Endothelial cell of umbilical vein (primary cell): Measurements from ENCODE around the gene FAM222B. TPM values are rescaled to one million over a fixed set of nuclear protein-coding genes. Genes with fewer than 3 reads are reported as not detected.

ENCODE experiments used
- BruUV-seq: library from RNA; stranded (reverse); fragments of 400-500 nt; replicated peaks from 2 replicates; lab custom pipeline; 2021; lab: Mats Ljungman, UMichigan
- CTCF ChIA-PET: fragments of 300-600, 350-600 bp; sonication (Branson Sonifier 250); formaldehyde crosslinking; loops from one replicate; lab custom pipeline; 2021; ENCODE audit warnings: antibody characterized with exemption, inconsistent platforms; lab: Charles Lee
- POLR2A ChIA-PET: fragments of 300-600, 350-600 bp; sonication (Branson Sonifier 250); formaldehyde crosslinking; loops from one replicate; lab custom pipeline; 2021; ENCODE audit warnings: antibody characterized with exemption, inconsistent platforms; lab: Charles Lee
- DNase-seq: peaks from one replicate; pipeline ENCODE4 v3.0.0-alpha.2; 2011; ENCODE audit warnings: low read depth, low spot score
- FAIRE-seq: peaks from 2 replicates; lab custom pipeline; 2011; peaks lifted over from hg19 to GRCh38; lab: Jason Lieb, UNC
- H2AFZ ChIP-seq: 2 replicates; pipeline ENCODE4 v1.6.0; 2012; ENCODE audit warnings: low read depth, low read length, control low read depth, inconsistent platforms
- H3K27ac ChIP-seq: 2 replicates; pipeline ENCODE4 v1.5.1; 2011; ENCODE audit warnings: low read depth, mild to moderate bottlenecking, control low read depth, low read length, moderate library complexity; ENCODE audit not compliant: insufficient read depth
- H3K27me3 ChIP-seq, 2 experiments: 2 replicates each; pipeline versions ENCODE4 v1.6.0 to v1.6.1; 2011; ENCODE audit warnings: low read length in 2 of 2, mixed read lengths in 1 of 2; ENCODE audit not compliant: control insufficient read depth in 2 of 2, insufficient read depth in 2 of 2
- H3K36me3 ChIP-seq, 2 experiments: 2 replicates in 1 of 2; 3 replicates in 1 of 2; pipeline ENCODE4 v1.5.1; 2011; ENCODE audit warnings: low read length in 2 of 2, mild to moderate bottlenecking in 1 of 2, moderate library complexity in 1 of 2; ENCODE audit not compliant: control insufficient read depth in 2 of 2, insufficient read depth in 2 of 2; ENCODE audit errors: extremely low read depth in 1 of 2
- H3K4me1 ChIP-seq: 3 replicates; pipeline ENCODE4 v1.5.1; 2011; ENCODE audit warnings: mild to moderate bottlenecking, low read length; ENCODE audit not compliant: control insufficient read depth, insufficient read depth; ENCODE audit errors: extremely low read depth
- H3K4me2 ChIP-seq: 2 replicates; pipeline ENCODE4 v1.6.1; 2011; ENCODE audit warnings: low read length, control low read depth, mixed read lengths; ENCODE audit not compliant: insufficient read depth
- H3K4me3 ChIP-seq, 3 experiments: fragments of 200-600 bp in 1 of 3; sonication (generic), shearing (Covaris generic) in 1 of 3; replicated peaks in 1 of 3; 2 replicates each; pipeline ENCODE4 v1.5.1; 2011 to 2016; ENCODE audit warnings: control low read depth in 3 of 3, low read length in 3 of 3, mild to moderate bottlenecking in 2 of 3, inconsistent platforms in 1 of 3, low read depth in 1 of 3, moderate library complexity in 1 of 3; ENCODE audit not compliant: insufficient read depth in 1 of 3
- H3K79me2 ChIP-seq: 2 replicates; pipeline ENCODE4 v1.6.0; 2012; ENCODE audit warnings: low read length, inconsistent platforms; ENCODE audit not compliant: control insufficient read depth, insufficient read depth
- H3K9ac ChIP-seq: replicated peaks from 2 replicates; pipeline ENCODE3; 2011; ENCODE audit warnings: low read length, control low read depth; ENCODE audit not compliant: insufficient read depth; ENCODE audit errors: extremely low read depth
- H3K9me1 ChIP-seq: replicated peaks from 3 replicates; pipeline ENCODE4 v1.6.0; 2011; ENCODE audit warnings: mild to moderate bottlenecking, low read length; ENCODE audit not compliant: control insufficient read depth, insufficient read depth; ENCODE audit errors: extremely low read depth
- H3K9me3 ChIP-seq: replicated peaks from 2 replicates; pipeline ENCODE4 v1.5.1; 2012; ENCODE audit warnings: low read length, inconsistent platforms; ENCODE audit not compliant: control insufficient read depth, insufficient read depth
- H4K20me1 ChIP-seq: replicated peaks from 2 replicates; pipeline ENCODE3; 2011; ENCODE audit warnings: mild to moderate bottlenecking, low read length; ENCODE audit not compliant: control insufficient read depth, insufficient read depth; ENCODE audit errors: extremely low read depth
- CTCF ChIP-seq, 2 donors: IDR thresholded peaks; 1 replicate in 1 of 2; 2 replicates in 1 of 2; pipeline ENCODE4 v1.5.1; 2011; ENCODE audit warnings: low read length in 2 of 2, mild to moderate bottlenecking in 2 of 2, moderate library complexity in 2 of 2, control low read depth in 1 of 2, inconsistent platforms in 1 of 2, low read depth in 1 of 2; ENCODE audit not compliant: insufficient read depth in 1 of 2; ENCODE audit errors: extremely low read depth in 1 of 2
- EZH2 ChIP-seq: IDR thresholded peaks from 2 replicates; pipeline ENCODE4 v1.6.1; 2012; ENCODE audit warnings: borderline replicate concordance, low read depth, mild to moderate bottlenecking, moderate library complexity, low read length, inconsistent platforms; ENCODE audit not compliant: severe bottlenecking
- FOS ChIP-seq: IDR thresholded peaks from 2 replicates; pipeline ENCODE4 v1.6.1; 2011; ENCODE audit warnings: mild to moderate bottlenecking, low read length, moderate library complexity, borderline replicate concordance; ENCODE audit not compliant: insufficient read depth
- MAX ChIP-seq: IDR thresholded peaks from 2 replicates; pipeline ENCODE4 v1.6.1; 2011; ENCODE audit not compliant: insufficient read depth, insufficient read length
- POLR2A ChIP-seq: IDR thresholded peaks from 2 replicates; pipeline ENCODE4 v1.6.1; 2012; ENCODE audit warnings: low read depth, mild to moderate bottlenecking, control low read depth, low read length
- POLR2AphosphoS5 ChIP-seq: IDR thresholded peaks from 2 replicates; pipeline ENCODE4 v1.6.1; 2012; ENCODE audit warnings: low read depth, mild to moderate bottlenecking, control low read depth, low read length, moderate library complexity; ENCODE audit not compliant: insufficient read depth
- dilution Hi-C: fragments of 300-500 bp; cut with MboI; formaldehyde crosslinking; loops from one replicate; pipeline ENCODE4 v1.15.0; 2019; ENCODE audit warnings: low sequenced_read_pairs; ENCODE audit not compliant: extremely low pct_ligation_motif_present
- intact Hi-C: fragments of 100-400 bp; cut with micrococcal nuclease; formaldehyde crosslinking; loops from one replicate; pipeline ENCODE4 v1.10.0; 2022
- polyA plus RNA-seq, 4 experiments: library from polyadenylated mRNA; depleted of rRNA in 3 of 4; stranded (reverse) in 3 of 4; unstranded in 1 of 4; fragments of >200 nt; gene quantifications; 2 replicates each; pipeline versions ENCODE4 v1.2.1 to v1.2.3, GENCODE V29; 2011 to 2012; ENCODE audit warnings: missing spikeins in 1 of 4
- total RNA-seq: library from RNA; stranded (reverse); gene quantifications from 2 replicates; pipeline ENCODE4 v1.2.3, GENCODE V29; 2021

Gene FAM222B
- total and polyA plus RNA-seq, 2 donors (not counting 3 experiments of a cell fraction or from before 2014, with no cell fraction given) = 21.1 to 30.6 TPM

- H3K36me3 ChIP-seq = peaks cover 4 to 19% of the 10 kb centered on the region in 2 experiments
These were observed 98.3 kb downstream of the FAM222B start for GRCh38 chr17:28744104-28744971.

More at GRCh38 chr17:28744104-28744971, 98.3 kb downstream of the FAM222B start:
- Histone ChIP-seq H3K4me3 (peak overlapping the region; percentile 77 to 94 (median 86)), H3K9ac (peak overlapping the region; percentile 91), H3K4me2 (peak overlapping the region; percentile 84), H3K79me2 (peaks cover 31% of the 10 kb centered on the region), H4K20me1 (no peaks in the 10 kb centered on the region), H3K27me3 (no peaks in the 10 kb centered on the region), H3K4me1 (peaks cover 28% of the 10 kb centered on the region), H2AFZ (peak overlapping the region; percentile 1), H3K27ac (peak overlapping the region; percentile 86), H3K9me3 (no peaks in the 10 kb centered on the region), H3K9me1 (no peaks in the 10 kb centered on the region)
- BruUV-seq = TSS peak; percentile 56
- dilution Hi-C loops = no loop called here
- CTCF ChIA-PET = interaction anchor here (2.9 to 16.6 kb wide), 2 partner anchors 15 to 19 kb away, joined by 15 to 602 read pairs; partner anchors contain the start of genes NEK8 and TLCD1
- FAIRE-seq = peak; percentile 72
- POLR2A ChIA-PET = interaction anchor here (1.0 to 6.3 kb wide), 4 partner anchors 15 to 25 kb away, joined by 3 to 45 read pairs (median 5); partner anchors contain the start of genes NEK8, RPL23A and TLCD1
- intact Hi-C loops = no loop called here
- peak; percentile 51 for DNase-seq
- no peak for TF ChIP-seq POLR2A
- TF ChIP-seq MAX = no peak
- no peak for TF ChIP-seq CTCF (IDR thresholded peaks at IDR 0.05; ENCODE audit: extremely low read depth in 1 of 2, insufficient read depth in 1 of 2, low read depth in 1 of 2, low read length in 2 of 2)
- TF ChIP-seq POLR2AphosphoS5 = no peak
- TF ChIP-seq EZH2 = no peak
- no peak for TF ChIP-seq FOS
